ENCODE measurements around the gene GALE. TPM values are rescaled to one million over a fixed set of nuclear protein-coding genes. Genes with fewer than 3 reads are reported as not detected.

The GALE gene
- total RNA-seq, 1 experiment from 2014 or later = 86.0 TPM

DNA sequence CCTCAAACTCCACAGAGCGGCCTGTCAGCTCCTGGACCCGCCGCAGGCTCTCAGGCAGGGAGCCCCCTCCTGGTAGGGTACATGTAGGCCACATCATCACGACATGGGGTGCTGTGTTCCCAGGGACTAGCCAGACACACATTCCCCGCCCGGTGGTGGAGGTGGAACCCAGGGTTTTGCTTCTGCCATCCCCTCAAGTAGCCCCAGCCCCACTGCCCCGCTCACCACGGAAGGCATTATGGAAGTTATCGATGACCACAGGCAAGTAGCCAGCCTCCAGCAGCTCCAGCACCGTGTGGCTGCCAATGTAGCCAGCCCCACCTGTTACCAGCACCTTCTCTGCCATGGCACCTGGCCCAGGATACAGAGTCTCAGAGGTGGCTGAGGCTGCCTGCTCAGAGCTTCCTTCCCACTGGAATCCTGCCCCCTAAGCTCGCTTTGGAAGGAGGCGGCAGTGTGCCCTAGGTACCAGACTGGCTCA, 1.9 kb downstream of the GALE start:
- no peak for DNase-seq
- H3K9ac ChIP-seq (ENCODE audit: low read length) = peak overlapping the region; percentile 93

DNA sequence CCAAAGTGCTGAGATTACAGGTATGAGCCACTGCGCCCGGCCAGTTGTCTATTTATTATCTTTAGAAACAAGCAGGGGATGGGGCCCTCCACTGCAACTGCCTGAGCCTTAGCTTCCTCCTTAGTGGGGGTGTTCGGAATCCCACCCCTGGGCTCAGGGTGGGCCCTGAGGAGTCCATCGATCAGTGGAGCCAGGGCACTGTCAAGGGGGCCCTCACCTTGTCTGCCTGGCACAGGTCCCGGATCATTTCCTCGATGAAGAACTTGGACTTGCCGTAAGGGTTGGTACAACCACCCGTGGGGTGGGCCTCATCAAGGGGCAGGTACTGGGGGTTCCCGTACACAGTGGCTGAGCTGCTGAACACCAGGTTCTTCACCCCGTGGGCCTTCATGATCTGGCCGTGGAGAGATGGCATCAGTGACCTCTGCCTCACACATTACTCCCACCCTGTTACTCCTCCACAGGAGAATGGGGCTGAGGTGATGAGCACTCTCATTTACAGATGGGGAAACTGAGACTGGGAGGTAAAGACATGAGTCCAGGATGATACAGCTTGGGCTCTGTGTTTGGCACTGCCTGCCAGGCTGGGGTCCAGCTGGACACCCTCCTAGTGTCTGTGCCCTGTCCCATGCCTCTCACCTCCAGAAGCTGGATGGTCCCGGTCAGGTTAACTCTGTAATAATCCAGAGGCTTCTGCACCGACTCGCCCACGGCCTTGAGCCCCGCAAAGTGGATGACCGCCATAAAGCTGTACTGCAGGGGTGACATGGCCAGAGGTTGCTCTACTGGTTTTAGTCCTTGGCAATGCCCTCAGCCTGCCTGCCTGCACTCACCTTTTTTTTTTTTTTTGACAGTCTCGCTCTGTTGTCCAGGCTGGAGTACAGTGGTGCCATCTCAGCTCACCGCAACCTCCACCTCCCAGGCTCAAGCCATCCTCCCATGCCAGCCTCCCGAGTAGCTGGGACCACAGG, 2.8 kb downstream of the GALE start:
- ChIA-PET CTCF (interaction anchor here (0.6 to 2.2 kb wide), 2 partner anchors 20 to 26 kb away, joined by 3 to 10 read pairs; partner anchors contain the start of gene PITHD1), POLR2A (ENCODE audit: unreplicated experiment) (interaction anchor here (0.6 kb wide), 1 partner anchor 454 kb away, joined by 3 read pairs; the partner anchor contains the start of gene HNRNPR)
- no peak for DNase-seq
- TF ChIP-seq EZH2phosphoT487 (IDR thresholded peaks at IDR 0.05; ENCODE audit: borderline replicate concordance, low read length) = no peak
- TF ChIP-seq, protein P1, sequence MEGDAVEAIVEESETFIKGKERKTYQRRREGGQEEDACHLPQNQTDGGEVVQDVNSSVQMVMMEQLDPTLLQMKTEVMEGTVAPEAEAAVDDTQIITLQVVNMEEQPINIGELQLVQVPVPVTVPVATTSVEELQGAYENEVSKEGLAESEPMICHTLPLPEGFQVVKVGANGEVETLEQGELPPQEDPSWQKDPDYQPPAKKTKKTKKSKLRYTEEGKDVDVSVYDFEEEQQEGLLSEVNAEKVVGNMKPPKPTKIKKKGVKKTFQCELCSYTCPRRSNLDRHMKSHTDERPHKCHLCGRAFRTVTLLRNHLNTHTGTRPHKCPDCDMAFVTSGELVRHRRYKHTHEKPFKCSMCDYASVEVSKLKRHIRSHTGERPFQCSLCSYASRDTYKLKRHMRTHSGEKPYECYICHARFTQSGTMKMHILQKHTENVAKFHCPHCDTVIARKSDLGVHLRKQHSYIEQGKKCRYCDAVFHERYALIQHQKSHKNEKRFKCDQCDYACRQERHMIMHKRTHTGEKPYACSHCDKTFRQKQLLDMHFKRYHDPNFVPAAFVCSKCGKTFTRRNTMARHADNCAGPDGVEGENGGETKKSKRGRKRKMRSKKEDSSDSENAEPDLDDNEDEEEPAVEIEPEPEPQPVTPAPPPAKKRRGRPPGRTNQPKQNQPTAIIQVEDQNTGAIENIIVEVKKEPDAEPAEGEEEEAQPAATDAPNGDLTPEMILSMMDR (conservative IDR thresholded peaks at IDR 0.05; ENCODE audit: low read depth, low read length) = no peak
- Histone ChIP-seq H3K79me2 (ENCODE audit: low read length) (peaks cover 19% of the 10 kb centered on the region), H3K9ac (ENCODE audit: low read length) (no peak overlapping the region), H3K27me3 (ENCODE audit: low read length) (no peaks in the 10 kb centered on the region), H3K36me3 (ENCODE audit: low read depth, low read length) (peaks cover 14% of the 10 kb centered on the region), H4K20me1 (ENCODE audit: low read length) (no peaks in the 10 kb centered on the region), H3K9me3 (ENCODE audit: low read length) (no peaks in the 10 kb centered on the region), H3K9me2 (replicated peaks; ENCODE audit: low read length) (no peaks in the 10 kb centered on the region), H3K4me3 (ENCODE audit: low read length) (no peak overlapping the region), H3K4me2 (ENCODE audit: low read length) (no peak overlapping the region), H2AFZ (ENCODE audit: low read length) (no peak overlapping the region), H3K27ac (ENCODE audit: low read length) (no peak overlapping the region), H3F3A (ENCODE audit: low read length, unreplicated experiment) (no peaks in the 10 kb centered on the region), H3K4me1 (ENCODE audit: insufficient read depth, low read length) (peaks cover 21% of the 10 kb centered on the region)
- intact Hi-C loops (cut with micrococcal nuclease) = no loop called here
- no peak for ATAC-seq
- no TSS peak for BruUV-seq (replicated peaks)

More for the DNA sequence above, 1.9 kb downstream of the GALE start:
- no peak for ATAC-seq
- Histone ChIP-seq H3F3A (ENCODE audit: low read length, unreplicated experiment) (no peaks in the 10 kb centered on the region), H4K20me1 (ENCODE audit: low read length) (no peaks in the 10 kb centered on the region), H3K9me3 (ENCODE audit: low read length) (no peaks in the 10 kb centered on the region), H3K27me3 (ENCODE audit: low read length) (no peaks in the 10 kb centered on the region), H3K4me3 (ENCODE audit: low read length) (peak overlapping the region; percentile 93; the same call in 1 of the 2 replicates), H3K27ac (ENCODE audit: low read length) (peak overlapping the region; percentile 96), H2AFZ (ENCODE audit: low read length) (no peak overlapping the region), H3K36me3 (ENCODE audit: low read depth, low read length) (peaks cover 8% of the 10 kb centered on the region; the same call in 1 of the 2 replicates), H3K9me2 (replicated peaks; ENCODE audit: low read length) (no peaks in the 10 kb centered on the region), H3K4me2 (ENCODE audit: low read length) (peak overlapping the region; percentile 97), H3K79me2 (ENCODE audit: low read length) (peaks cover 10% of the 10 kb centered on the region), H3K4me1 (ENCODE audit: insufficient read depth, low read length) (peaks cover 21% of the 10 kb centered on the region)
- BruUV-seq (replicated peaks) = no TSS peak
- CTCF ChIA-PET = no interaction called here
- intact Hi-C loops (cut with micrococcal nuclease) = loop anchor here (1.0 kb wide), 1 partner anchor 8 kb away; no protein-coding TSS in a partner anchor
- POLR2A ChIA-PET (ENCODE audit: unreplicated experiment) = interaction anchor here (0.6 kb wide), 1 partner anchor 8 kb away, joined by 5 read pairs; the partner anchor contains the start of gene LYPLA2
- no peak for TF ChIP-seq EZH2phosphoT487 (IDR thresholded peaks at IDR 0.05; ENCODE audit: borderline replicate concordance, low read length)
- TF ChIP-seq EZH2 (IDR thresholded peaks at IDR 0.05; ENCODE audit: low read length, unreplicated experiment) = no peak
- TF ChIP-seq, protein P1 (conservative IDR thresholded peaks at IDR 0.05; ENCODE audit: low read depth, low read length) = no peak; the same call in 1 of the 2 replicates
